Right forelimb (tissue), 1 donor: ENCODE data around the gene TRIM2.
"Not testable (repeated sequence)": the region's sequence is repeated elsewhere in the genome, so short reads cannot be mapped to it uniquely, and the experiment has no call there.

Experiments used
- DNase-seq: peaks from one replicate; pipeline ENCODE4 v3.0.0-alpha.2; 2018

TRIM2 gene

DNA sequence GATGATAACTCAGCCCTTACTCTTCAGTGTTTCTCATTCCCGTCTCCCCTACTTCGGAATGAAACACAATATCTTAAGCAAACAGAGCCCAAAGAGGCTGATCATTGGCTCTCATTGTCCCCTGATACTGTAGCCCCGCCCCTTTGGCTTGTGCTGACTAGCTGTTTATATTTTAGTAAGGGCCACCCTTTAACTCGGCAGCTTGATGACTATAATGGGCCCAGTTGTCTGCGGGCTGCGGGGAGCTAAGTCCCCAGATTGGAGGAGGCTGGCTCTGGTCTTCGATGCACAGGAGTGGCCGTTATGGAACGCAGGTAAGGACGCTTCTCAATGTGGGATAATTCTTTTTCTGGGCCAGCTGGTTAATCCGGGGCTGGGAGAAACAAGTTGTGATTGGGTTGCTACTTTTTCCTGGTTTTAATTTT is at the start of gene TRIM2:
TRIM2 (plus strand) TSS at position 197 of the 425 bp plus-strand sequence; CDS start at position 285, 88 bp downstream.
- peak; percentile 77 for DNase-seq

DNA sequence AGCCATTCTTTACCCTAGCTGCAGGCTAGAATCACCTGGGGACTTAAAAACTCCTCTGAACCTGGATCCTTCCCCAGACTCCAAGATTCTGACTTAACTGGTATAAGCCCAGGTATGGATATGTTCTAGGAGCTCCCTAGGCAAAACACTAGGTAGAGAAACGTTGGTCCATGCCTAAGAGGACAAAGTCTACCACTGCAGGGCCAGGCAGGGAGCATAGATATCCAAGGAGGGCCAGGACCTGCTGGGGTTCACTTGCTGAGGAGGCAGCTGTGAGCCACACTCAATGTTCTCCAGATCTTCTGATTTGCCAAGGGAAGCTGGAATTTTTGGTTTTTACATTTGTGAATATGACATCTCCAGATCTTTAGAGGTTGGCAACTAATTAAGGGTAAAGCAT is 48.6 kb upstream of the TRIM2 start:
- DNase-seq, result no peak

DNA sequence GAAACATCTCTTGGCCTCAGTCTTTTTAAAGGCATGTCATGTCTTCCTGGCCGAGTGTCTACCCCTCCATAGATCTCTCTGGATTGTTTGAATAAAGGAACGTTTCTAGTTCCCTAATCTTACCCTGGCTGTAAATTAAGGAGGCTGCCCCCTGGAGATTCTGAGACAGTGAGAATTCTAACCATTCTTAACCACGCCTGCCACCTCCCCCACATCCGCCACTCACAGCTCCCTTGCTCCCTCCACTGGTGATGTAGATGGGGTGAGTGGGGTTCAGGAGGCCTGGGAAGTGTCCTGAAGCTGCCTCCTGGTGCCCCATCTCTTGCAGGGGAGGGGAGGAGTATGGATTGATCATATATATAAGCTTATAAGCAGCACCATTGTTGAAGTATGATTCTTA is 48.0 kb upstream of the TRIM2 start:
- no peak for DNase-seq

DNA sequence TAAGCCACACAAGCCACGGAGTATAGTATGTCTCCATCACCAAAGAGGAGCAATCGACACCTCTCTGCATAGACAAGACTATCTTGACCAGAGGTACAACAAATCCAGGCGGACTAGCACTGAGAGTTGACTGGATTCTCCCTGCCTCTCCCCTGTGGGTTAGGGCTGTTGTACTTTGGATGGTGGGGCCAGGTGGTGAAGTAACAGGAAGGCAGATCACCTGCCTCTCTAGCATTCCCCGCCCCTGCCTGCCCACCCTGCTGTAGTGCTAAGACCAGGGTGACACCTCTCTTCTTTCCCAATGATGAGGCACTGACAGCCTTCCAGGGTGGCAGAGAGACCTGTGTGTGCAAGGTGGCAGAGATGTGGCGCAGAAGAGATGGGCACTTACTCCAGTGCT is 47.5 kb upstream of the TRIM2 start:
- no peak for DNase-seq

DNA sequence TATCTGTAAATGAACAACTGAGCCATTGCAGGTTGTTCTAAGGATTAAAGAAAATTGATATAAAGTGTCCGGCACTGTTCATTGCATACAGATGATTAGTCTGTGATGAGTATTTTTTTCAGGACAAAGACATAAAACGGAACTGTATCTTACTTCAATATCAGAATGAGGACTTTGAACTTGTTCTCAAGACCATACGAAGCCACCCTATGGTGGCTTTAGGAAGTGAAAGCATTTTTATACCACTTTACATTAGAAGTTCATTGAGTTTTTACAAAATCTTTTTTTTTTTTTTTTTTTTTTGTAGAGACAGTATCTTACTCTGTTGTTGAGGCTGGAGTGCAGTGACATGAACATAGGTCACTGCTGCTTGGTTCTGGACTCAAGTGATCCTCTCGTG is 45.2 kb upstream of the TRIM2 start:
- DNase-seq, result no peak

DNA sequence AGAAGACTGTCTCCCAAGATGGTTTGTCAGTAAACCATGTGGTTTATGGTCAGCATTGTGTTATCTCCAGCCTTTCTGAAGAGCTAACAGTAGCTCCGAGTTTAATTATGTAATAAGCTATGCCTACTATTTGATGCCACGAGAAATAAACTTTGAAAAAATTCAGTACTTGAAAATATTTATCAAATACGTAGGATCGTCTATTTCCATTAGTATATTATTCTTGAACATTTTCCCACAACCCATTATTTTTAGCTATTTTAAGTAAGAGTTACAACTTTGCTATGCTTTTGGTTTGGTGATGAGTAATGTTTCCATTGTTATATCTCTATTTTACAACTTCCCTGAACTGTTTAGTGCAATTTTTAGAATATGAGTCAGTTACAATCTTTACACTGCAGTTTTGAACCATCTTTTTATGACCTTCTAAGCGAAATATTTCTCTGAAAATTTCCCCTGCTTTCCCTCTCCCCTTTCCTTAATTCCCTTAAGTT is 44.5 kb upstream of the TRIM2 start:
- no peak for DNase-seq

DNA sequence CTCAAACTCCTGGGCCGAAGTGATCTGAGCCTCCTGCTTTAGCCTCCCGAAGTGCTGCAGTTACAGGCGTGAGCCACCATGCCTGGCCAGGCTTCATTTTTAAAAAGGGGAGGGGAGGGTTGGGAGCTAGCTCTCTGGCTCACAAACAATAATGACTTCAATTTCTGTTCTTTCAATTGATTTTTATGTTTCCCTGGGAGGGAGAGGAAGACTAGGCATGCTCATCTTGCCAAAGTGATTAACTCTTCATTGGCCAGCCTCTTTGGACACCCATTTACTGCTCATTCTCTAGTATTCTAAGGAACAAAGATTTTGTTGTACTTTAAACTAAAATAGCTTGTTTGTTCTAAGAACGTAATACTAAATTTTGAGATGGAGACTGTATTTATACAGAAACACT is 43.4 kb upstream of the TRIM2 start:
- DNase-seq, result no peak

DNA sequence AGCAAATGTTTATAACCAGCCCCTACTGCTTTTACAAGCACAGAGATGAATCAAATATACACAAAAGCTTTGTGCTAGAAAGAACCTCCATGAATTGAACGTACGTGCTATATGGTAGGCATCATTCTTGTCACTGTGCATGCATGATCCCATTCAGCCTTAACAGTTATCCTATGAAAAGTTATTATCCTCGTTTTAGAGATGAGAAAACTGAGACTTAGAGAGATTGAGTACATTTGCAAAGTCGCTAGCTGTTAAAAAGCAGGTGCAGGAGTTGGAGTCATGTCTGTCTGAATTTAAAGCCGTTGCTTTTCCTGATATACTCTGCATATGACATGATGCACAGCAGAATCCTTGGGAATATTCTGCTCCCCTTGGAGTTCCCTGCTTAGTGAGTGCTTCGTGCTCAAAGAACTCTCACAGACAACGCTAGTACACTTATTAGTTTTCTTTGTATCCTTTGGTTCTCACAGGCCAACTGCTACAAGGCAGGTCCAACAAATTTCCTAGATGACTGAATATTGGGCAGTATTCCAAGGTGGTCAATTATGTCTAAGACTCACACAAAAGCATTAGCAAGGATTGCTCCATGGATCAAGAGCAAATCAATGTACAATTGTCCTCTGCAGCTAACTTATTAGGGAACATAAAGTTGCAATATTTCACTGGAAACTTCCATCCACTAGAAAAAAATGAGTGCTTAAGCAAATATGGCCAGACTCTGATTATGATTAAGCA is 42.8 kb upstream of the TRIM2 start:
- no peak for DNase-seq

DNA sequence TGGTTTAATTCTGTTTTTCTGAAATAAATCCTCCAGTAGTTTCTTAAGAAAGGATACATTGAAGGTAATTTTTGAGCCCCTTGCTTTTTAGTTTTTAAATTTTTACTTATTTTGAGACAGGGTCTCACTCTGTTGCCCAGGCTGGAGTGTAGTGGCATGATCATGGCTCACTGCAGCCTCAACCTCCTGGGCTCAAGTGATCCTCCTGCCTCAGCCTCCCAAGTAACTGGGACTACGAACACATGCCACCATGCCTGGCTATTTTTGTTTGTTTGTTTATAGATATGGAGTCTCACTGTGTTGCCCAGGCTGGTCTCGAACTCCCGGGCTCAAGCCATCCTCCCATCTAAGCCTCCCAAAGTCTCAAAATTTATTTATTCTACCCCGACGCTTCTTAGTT is 39.0 kb upstream of the TRIM2 start:
- not testable (repeated sequence) for DNase-seq

DNA sequence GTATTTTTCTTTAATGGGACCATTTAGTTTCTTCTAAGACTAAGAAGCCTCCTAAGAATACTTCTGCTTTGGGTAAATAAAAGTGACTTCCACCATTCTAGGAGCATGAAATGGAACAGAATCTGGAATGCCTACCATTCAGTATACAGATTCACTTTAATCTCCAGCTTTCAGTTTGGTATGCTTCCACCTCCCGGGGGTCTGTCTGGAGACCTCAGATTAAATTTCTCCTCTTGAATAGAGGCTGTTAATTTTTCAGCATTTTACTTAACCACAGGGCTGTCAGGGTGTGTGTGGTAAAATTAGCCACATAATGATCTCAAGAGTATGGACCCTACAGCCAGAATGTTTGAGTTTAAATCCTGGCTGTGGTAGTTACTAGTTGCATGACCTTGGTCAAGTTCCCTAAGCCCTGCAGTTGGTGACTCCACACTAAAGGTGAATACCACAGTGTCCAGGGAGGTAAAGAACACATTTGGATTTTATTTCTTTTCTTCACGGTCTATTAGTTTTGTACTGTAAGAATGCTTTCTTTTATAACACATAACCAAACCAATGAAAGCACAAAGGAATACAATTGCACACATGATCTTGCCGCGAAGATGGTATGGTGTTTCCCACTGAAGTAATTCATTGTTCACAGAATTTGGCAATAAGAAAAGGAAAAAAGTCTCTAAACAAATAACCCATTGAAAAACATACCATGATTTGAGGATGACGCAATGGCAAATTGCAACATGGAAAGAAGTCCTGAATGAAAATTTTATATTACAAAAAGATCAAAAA is 37.3 kb upstream of the TRIM2 start:
- no peak for DNase-seq

DNA sequence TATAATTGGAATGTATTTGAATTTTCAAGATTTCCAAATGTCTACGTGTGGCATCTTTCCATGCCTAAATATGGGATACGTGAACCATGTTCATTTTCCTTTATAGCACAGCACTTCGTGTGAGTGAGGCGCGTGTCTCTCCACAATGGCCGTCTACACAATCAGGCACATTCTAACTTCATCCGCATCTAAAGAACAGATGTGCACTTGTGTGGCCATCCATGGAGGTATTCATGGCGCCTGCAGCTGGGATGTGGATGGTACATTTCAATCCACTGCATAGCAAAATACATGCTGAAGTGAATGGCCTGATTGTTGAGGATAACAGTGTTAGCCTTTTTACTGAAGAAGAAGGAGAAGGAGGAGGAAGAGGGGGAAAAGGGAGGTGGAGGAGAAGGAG is 34.5 kb upstream of the TRIM2 start:
- DNase-seq, result no peak

DNA sequence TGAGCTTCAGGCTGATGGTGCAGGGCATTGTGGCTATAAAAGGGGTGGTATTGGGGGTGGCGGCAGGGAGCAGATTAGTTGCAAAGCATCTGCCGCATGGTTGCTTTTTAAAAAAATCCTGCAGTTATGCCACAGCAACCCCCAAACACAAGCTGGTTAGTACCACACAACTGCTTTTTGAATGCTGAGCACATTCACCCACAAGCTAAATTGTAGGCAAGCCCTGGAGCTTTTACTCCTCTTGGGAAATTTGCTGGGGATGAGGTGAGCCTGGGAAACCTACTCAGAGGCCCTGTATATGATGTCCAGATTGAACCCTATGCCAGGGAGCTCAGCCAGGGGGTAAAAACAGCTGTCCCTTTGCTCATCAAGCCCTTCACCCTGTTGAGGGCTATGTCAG is 33.8 kb upstream of the TRIM2 start:
- DNase-seq, result no peak

DNA sequence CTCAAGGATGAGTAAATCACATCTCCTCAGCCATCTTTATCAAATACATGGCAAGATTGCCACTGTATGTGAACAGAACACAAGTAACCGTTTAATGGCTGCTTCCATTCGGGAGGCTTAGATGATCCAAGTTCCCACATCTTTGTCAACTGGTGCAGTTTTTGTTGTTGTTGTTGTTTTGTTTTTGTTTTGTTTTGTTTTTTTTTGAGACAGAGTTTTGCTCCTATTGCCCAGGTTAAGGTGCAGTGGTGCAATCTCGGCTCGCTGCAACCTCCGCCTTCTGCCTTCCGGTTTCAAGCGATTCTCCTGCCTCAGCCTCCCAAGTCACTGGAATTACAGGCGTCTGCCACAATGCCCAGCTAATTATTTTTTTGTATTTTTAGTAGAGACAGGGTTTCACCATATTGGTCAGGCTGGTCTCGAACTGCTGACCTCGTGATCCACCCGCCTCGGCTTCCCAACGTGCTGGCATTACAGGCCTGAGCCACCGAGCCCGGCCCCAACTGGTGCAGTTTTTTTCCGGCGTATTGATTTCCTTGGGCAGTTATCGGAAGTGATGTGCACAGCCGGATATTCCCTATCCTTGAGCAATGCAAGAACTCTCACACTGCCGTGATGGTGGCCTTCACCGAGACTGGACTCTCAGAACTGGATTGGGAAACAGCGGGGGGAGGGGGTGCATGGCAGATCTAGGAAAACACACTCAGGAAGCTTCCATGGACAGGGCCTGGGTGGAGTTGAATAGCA is 29.2 kb upstream of the TRIM2 start:
- no peak for DNase-seq

DNA sequence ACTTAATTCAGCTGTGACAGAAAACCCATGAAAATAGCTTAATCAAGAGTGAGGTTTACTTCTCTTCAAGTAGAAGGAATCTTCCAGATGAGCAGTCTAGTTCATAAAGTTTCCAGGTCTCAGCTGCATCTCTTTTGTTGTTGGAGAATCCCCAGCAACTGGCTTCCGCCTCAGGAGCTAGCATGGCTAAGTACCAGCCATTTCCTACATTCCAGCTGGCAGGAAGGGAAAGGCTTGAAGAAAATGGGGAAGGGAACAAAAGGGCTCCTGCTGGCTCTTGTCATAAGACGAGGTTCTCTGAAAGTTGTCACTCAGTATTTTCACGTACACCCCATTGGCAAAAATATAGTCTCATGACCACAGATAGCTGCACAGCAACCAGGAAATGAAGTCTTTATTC is 27.3 kb upstream of the TRIM2 start:
- DNase-seq, result no peak

DNA sequence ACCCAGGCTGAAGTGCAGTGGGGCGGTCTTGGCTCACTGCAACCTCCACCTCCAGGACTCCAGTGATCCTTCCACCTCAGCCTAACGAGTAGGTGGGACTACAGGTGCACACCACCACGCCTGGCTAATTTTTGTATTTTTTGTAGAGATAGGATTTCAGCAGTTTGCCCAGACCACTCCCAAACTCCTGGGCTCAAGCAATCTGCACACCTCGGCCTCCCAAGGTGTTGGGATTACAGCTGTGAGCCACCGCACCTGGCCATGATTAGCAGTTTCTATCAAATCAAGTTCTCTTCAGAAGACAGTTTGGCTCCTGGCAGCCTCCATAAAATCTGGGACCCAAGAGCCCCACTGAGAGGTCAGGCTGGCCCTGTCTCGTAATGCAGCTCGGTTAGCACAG is 26.4 kb upstream of the TRIM2 start:
- no peak for DNase-seq

DNA sequence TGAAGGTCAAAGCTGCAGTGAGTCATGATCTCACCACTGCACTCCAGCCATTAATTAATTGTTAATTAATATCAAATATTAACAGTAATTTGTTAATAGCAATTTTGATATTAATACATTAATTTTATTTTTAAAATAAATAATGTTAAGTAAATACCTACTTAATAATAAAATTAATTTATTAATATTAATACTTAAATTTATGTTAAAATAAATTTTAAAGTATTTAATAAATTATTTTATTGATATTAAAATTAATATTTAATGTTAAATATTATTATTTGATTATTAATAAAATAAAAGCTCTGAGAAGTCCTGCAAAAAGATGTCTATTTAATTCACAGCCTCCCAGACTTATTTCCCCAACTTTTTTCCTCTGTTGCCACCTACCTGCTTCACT is 25.1 kb upstream of the TRIM2 start:
- no peak for DNase-seq

DNA sequence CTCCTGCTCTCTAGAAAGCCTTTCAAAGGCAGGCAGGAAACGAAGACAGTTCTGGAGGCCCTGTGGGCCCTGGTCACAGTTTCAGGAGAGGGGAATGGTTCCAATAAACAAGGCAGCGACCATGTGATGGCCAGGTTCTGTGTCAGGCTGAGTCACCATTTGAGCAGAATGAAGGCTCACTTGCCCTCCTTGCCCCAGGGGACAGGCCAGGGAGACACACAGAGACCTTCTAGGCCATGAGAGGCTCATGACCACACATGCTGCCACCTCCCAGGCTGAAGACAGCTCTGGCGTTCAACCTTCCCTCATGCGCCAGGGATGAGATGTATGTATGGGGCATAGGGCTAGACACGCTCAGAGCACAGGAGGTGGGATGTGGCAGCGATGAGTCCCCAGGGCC is 22.9 kb upstream of the TRIM2 start:
- no peak for DNase-seq

DNA sequence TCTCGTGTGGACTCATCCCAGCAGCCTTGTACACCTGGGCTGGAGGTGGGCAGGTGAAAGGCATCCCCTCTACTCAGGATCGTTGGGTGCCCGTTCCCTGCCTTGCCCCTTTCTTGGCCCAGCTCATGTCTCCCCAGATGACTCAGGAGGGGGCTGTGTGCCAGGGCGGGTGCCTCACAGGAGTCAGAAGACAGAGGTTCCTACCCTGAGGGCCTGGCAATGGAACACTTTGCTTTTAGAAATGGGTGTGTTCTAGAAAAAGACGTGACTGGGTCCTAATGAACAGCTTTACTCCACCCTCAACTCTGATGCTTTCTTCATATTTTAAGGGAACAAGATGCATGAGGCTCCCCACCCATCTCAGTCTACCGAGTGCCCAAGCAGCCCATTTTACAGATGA is 22.5 kb upstream of the TRIM2 start:
- DNase-seq, result no peak

DNA sequence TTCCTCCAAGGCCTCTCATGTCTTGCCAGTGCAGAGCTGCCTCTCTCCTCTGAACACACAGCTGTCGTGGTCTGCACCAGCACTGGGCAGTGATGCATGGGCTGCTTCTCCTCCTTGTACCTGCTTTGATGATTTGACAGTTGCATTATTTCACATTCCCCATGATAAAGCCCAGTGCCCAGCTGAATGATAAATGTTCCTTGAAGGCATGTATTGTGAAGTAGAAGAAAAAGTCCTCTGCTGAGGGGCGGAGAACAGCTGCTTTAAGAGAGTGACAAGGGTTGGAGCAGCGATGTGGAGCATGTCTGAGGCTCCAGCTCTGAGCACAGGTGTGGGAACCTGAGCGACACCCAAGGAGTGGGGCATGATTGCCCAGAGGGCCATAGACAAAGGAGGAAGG is 21.1 kb upstream of the TRIM2 start:
- DNase-seq, result no peak

DNA sequence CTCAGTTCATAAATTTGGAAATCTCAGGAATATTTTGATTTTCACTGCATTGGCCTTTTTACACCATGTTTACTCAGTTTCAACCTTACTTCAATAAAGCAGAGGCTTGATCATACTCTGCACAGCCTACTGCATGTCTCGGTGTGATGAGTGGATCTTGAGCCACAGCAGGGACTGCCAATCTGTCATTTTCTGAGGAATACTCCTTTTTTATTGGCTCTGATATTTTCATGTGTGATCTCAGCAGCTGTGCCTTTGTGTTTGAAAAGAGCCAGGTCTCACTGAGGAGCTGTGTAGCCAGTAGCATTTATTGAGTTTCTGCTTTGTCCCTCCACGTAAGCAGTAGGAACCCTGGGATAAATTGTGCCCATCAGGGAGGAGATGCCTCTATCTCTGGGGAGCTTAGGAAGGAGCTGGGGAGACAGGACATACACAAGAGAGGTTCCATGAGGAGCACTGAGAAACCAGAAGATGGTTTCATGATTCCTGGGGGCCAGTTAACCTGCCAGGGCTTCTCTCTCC is 18.9 kb upstream of the TRIM2 start:
- no peak for DNase-seq

DNA sequence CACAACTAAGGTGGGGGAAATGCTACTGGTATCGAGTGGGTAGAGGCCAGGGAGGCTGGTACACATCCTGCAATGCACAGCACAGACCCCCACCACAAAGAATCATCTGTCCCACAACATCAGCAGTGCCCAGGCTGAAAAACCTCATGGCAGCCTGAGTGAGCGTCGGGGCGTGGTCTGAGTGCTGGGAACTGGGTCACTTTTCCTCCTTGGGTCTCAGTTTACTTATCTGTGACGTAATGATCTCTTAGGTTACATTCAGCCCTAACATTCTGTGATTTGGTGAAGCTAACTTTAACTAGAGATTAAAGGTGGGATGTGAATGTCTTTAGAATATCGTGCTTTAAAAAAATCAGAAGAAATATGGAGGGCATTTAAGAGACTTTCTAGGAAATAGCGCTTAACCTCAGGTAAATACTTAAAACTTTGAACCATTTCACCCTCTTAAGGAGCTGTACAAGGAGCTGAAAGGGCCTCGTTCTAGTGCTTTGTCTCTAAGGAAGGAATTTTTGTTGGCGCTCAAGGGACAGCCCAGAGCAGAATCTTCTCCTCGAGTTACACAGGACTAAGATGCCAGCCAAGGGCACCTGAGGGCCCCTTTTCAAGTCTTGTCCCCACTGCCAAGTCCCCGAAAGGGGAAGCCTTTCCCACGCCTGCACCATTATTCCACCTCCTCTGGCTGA is 18.1 kb upstream of the TRIM2 start:
- DNase-seq, result no peak

DNA sequence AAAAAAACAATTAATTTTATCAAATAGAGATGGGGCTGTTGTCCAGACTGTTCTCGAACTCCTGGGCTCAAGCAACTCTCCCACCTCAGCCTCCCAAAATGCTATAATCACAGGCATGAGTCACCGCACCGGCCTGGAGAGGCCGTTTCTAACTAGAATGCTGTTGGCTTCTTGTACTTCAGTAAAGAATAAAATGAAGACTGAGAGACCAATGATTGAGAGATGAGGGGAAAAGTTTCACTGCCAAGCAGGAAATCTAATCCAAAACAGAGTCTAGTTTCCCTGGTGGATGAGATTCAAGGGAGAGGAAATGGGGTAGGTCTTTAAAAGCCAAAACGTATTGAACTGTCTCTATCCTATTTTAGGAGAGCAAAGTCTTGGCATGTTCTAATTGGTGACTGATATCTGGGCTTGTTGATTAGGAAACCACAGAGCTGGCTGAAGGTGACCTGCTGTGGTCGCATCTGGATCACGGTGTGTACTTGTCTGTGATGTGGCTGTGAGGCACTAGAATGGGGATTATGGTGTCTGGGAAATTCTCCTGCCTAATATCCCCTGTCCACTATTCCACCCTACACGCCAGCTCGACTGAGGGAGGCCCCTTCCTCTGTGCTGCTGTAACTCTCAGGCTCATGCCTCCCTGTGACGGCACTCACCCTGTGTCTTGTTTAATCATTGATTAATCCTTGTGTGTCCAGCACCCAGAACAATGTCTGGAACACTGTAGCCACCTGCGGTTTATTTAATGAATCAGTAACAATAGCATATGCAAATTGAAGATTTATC is 15.0 kb upstream of the TRIM2 start:
- DNase-seq, result peak; percentile 66
